Fibroblast of lung (primary cell): ENCODE results near the gene PRKCA.

Experiments
- EZH2 ChIP-seq: IDR thresholded peaks from 2 replicates; pipeline ENCODE4 v1.5.1; 2012; ENCODE audit warnings: low read length, control low read depth, mild to moderate bottlenecking; ENCODE audit errors: missing control alignments
- TF ChIP-seq, protein P1 (sequence below), 2 donors: IDR thresholded peaks in 1 of 2; conservative IDR thresholded peaks in 1 of 2; 1 replicate in 1 of 2; 2 replicates in 1 of 2; pipeline ENCODE4 v1.5.1; 2011 to 2012; ENCODE audit warnings: low read length in 2 of 2, control low read depth in 1 of 2, inconsistent platforms in 1 of 2, low read depth in 1 of 2, mild to moderate bottlenecking in 1 of 2

DNA sequence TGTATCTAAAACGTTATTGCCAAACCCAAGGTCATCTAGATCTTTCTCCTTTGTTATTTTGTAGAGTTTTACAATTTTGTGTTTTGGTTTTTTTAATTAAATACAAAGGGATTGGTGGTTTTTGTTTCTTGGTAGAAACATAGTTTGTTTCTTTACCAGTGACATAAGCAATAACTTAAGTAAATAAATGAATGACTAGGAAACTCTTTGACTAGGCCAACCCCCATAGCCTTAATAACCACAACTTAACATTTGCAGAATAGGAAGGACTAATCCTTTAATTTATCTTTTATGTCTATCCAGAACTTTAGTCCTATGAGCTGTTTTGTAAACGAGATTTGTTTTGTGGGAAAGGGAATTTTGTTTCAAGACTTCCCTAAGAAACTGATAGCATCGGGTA, 162.5 kb downstream of the PRKCA start:
- TF ChIP-seq, protein P1, sequence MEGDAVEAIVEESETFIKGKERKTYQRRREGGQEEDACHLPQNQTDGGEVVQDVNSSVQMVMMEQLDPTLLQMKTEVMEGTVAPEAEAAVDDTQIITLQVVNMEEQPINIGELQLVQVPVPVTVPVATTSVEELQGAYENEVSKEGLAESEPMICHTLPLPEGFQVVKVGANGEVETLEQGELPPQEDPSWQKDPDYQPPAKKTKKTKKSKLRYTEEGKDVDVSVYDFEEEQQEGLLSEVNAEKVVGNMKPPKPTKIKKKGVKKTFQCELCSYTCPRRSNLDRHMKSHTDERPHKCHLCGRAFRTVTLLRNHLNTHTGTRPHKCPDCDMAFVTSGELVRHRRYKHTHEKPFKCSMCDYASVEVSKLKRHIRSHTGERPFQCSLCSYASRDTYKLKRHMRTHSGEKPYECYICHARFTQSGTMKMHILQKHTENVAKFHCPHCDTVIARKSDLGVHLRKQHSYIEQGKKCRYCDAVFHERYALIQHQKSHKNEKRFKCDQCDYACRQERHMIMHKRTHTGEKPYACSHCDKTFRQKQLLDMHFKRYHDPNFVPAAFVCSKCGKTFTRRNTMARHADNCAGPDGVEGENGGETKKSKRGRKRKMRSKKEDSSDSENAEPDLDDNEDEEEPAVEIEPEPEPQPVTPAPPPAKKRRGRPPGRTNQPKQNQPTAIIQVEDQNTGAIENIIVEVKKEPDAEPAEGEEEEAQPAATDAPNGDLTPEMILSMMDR (conservative IDR thresholded peaks at IDR 0.05 in 1 of 2, IDR thresholded peaks at IDR 0.05 in 1 of 2; ENCODE audit: low read depth in 1 of 2, low read length in 2 of 2), result no peak
- no peak for TF ChIP-seq EZH2
